KBM-7 (cell line): ENCODE results near the gene IL11RA.

Source experiments
- DNase-seq: peaks from one replicate; pipeline ENCODE4 v3.0.0-alpha.2; 2015
- in situ Hi-C: fragments of 300-500 bp; cut with MboI; formaldehyde crosslinking; loops from 2 replicates; pipeline ENCODE4 v1.14.3; 2020; ENCODE audit warnings: low sequenced_read_pairs, low pct_unique_long_range_greater_than_20kb, mixed read lengths

The IL11RA gene

GRCh38 chr9:34650816-34651215 lies 1.2 kb upstream of the IL11RA start:
- no peak for DNase-seq
- in situ Hi-C loops, result no loop called here

DNA sequence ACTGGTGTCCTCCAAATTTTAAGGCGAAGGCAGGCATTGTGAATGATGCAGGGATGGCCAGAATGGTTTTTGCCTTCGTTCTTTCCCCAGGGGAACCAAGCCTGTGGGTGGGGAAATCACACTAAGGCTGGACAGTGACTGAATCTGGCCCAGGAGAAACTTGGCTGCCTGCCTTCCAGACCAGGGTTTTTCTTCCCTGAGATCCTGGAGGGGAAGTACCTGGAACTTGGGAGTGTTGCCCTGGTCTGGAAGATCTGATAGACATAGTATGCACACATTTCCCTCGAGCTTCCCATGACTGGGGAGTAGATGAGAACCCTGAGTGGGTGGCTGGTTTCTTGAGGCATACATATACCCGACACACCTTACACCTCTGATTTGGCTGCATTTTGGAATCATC lies 664 bp upstream of the IL11RA start:
- in situ Hi-C loops, result no loop called here
- no peak for DNase-seq

GRCh38 chr9:34652602-34653000 lies 616 bp downstream of the IL11RA start:
- DNase-seq, result no peak
- in situ Hi-C loops, result no loop called here

DNA sequence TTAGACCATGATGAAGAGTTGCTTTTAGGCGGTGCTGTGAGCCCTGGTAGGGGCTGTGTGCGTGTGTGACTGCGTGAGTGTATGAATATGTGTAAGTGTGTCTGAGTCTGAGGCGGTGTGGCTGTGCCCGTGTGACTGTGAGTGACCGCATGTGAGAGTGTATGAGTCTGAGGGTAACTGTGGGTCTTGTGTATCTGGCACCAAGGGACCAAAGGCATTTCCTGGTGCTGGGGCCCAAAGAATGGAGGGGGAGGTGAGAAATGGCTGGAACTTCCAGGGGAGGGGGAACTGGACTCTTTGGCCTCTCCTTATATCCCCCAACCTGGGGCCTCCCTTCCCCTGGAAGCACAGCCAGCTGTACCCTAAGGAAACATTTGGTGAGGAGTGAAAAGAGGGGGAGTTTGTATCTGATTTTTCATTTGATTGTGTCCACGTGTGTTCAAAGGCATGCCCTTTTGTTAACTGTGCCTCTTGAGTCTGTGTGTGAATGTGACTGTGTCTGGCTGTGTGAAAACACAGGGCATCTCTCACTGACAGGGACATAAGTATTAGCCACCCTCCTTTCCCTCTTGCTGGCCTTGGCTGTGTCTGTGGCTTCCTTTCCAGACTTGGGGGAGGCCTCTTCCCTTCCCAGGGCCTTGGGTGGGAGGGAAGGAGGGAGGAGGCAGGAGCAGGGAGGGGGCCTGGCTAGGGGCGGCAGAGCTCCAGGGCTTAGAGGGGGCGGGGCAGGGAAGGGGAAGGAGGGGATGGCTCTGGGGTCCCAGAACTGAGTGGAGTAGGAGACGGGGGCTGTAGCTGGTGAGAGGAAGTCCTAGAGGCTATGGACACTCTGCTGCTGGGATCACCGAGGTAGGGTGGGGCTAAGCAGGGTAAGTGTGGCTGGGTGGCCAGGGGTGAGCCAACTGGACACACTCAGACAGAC lies 1.4 kb downstream of the IL11RA start:
- in situ Hi-C loops, result no loop called here
- DNase-seq, result no peak

- in situ Hi-C loops, result no loop called here
- no peak for DNase-seq
These were observed 2.5 kb downstream of the IL11RA start for GRCh38 chr9:34654323-34655051.

DNA sequence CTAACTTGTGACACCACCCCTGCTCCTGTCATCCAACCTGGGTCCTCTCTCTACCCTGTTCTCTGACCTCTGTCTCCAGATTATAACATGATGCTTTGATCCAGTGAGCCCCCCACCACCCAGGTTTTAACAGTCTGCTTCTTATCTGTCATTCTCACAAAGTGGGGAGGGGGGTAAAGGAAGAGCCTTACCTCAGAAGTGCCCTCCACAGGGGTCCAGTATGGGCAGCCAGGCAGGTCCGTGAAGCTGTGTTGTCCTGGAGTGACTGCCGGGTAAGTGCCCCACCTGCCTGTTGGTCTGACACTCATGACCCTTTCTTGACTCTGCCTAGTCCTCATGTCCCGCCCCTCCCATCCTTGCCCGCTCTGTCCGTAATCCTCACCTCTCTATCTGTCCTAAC lies 3.4 kb downstream of the IL11RA start:
- in situ Hi-C loops, result no loop called here

GRCh38 chr9:34656992-34657391 lies 5.0 kb downstream of the IL11RA start:
- in situ Hi-C loops, result no loop called here
- DNase-seq, result no peak

More for the DNA sequence above, 3.4 kb downstream of the IL11RA start:
- DNase-seq, result no peak

DNA sequence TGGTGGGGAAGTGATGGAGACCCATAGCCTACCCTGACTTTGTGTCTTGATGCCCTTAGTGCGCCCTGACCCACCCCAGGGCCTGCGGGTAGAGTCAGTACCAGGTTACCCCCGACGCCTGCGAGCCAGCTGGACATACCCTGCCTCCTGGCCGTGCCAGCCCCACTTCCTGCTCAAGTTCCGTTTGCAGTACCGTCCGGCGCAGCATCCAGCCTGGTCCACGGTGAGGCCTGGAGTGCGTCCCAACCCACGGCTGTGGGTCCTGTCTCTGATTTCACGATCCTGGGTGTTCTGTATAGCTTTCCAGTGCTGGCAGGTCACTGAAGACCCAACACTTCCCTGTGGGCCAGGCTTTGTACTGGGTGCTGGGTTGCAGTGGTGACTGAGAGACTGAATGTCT lies 6.5 kb downstream of the IL11RA start:
- in situ Hi-C loops, result no loop called here
- no peak for DNase-seq

DNA sequence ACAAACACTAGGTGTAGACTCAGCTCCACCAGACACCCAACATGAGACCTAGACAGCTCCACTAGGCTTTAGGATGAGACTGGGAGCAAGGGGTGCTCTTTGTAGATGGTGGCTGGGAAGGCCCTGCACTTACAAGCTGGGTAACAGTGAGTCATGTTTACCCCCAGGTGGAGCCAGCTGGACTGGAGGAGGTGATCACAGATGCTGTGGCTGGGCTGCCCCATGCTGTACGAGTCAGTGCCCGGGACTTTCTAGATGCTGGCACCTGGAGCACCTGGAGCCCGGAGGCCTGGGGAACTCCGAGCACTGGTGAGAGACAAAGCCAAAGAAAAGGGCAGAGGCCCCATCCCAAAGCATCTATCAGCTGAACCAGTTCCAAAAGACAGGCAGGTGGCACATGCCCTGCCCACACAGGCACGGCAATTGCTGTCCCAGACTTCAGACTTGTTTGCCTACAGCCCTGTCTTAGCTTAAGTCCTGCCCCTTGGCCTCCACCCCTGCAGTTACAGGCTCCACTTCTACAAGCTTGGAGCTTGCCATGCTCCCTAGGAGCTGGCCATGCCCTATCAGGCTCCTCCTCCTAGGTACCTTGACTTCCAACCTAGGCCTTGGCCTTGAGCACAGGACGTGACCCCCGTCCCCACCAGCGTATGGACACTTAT lies 7.7 kb downstream of the IL11RA start:
- no peak for DNase-seq
- in situ Hi-C loops, result no loop called here

- no peak for DNase-seq
- in situ Hi-C loops, result no loop called here
These were observed 10.7 kb downstream of the IL11RA start, which contains the start of gene CCL27 for GRCh38 chr9:34662526-34663302. CCL27 (minus strand) TSS chr9:34662657; CDS start chr9:34662633, 24 bp downstream.

GRCh38 chr9:34663303-34663605 lies 11.3 kb downstream of the IL11RA start:
- in situ Hi-C loops, result no loop called here

GRCh38 chr9:34664281-34665066 lies 12.5 kb downstream of the IL11RA start:
- DNase-seq, result peak; percentile 75

More at GRCh38 chr9:34663303-34663605, 11.3 kb downstream of the IL11RA start:
- no peak for DNase-seq

DNA sequence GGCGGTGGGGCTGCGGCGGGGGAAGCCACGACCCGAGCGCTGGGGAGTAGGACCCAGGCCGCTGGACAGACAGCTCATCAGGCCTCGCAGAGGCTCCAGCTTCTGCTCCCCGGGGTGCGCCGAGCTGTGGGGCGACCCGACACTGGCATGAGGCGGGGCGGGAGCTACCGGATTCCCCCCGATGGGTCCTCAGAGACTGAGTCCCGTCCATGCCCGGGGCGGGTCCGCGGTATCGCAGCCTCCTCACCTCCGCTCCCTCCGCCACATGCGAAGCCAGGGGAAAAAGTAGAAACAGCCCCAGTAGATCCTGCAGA lies 13.0 kb downstream of the IL11RA start:
- in situ Hi-C loops, result no loop called here
- DNase-seq, result no peak

More at GRCh38 chr9:34664281-34665066, 12.5 kb downstream of the IL11RA start:
- in situ Hi-C loops, result no loop called here

- in situ Hi-C loops, result no loop called here
- peak; percentile 80 for DNase-seq
These were observed 13.6 kb downstream of the IL11RA start for GRCh38 chr9:34665381-34666250.

DNA sequence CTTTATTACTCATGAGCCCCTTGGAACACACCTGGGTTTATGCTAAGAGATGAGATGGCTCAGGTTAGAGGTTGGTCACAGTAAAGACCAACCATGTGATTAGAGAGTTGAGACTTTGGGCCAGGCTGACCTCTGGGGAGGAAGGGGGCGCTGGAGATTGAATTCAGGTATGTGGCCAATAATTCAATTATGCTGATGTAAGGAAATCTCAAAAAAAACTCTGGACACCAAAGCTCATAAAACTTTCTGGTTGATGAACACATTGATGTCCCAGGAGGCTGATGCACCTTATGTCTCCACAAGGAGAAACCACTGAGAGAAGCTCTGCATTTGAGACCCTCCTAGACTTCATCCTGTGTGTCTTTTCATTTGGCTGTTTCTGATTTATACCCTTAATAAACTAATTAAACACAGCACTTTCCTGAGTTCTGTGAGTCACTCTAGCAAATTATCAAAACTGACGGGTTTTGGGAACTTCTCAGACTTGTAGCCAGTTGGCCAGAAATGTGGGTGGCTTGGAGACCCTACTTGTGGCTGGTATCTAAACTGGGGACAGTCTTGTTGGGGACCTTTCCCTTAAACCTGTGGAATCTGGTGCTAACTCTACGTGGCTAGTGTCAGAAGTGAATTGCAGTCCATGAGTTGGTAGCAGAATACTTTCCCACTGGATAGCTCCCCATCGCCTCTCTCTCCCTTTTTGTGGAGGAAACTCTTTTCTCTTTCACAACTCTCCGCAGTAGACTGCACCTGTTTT lies 18.0 kb downstream of the IL11RA start:
- DNase-seq, result no peak
- in situ Hi-C loops, result no loop called here

GRCh38 chr9:34671307-34671706 lies 19.3 kb downstream of the IL11RA start:
- DNase-seq, result no peak
- in situ Hi-C loops, result no loop called here

DNA sequence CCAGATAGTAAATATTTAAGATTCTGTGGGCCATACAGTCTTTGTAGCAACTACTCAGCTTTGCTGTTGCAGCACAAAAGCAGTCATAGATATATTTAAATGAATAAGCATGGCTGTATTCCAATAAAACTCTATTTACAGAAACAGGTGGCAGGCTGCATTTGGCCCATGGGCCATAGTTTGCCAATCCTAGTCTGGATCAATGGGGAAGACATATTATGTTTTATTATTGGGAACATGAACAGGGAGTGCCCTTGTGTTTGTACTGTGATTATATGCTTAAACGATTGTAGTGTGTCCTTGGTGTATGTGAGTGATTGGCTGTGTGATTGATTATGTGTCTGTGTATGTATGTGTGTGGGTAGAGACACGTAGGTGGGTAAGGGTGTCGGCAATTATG lies 22.5 kb downstream of the IL11RA start:
- in situ Hi-C loops, result no loop called here
- no peak for DNase-seq
